Loucy (cell line): ENCODE data around the gene CDK5R2.
"Not testable (repeated sequence)": the region's sequence is repeated elsewhere in the genome, so short reads cannot be mapped to it uniquely, and the experiment has no call there.

Source experiments
- H2AFZ ChIP-seq: fragments of 200-600 bp; sonication (generic); 2 replicates; pipeline ENCODE4 v1.6.0; 2016; ENCODE audit warnings: antibody characterized with exemption, mild to moderate bottlenecking, low read length, moderate library complexity
- H3F3A ChIP-seq: fragments of 200-600 bp; 2 replicates; pipeline ENCODE4 v1.6.0; 2016; ENCODE audit warnings: antibody characterized with exemption, low read depth, mild to moderate bottlenecking
- H3K27me3 ChIP-seq: fragments of 200-600 bp; sonication (generic); 2 replicates; pipeline ENCODE4 v1.6.1; 2014; ENCODE audit warnings: low read length, mild to moderate bottlenecking; ENCODE audit not compliant: insufficient read depth, poor library complexity, severe bottlenecking
- H3K36me3 ChIP-seq: fragments of 200-600 bp; sonication (generic); 2 replicates; pipeline ENCODE4 v1.6.1; 2016; ENCODE audit warnings: low read length; ENCODE audit not compliant: insufficient read depth
- H3K4me1 ChIP-seq: fragments of 200-600 bp; sonication (generic); 2 replicates; pipeline ENCODE4 v1.5.1; 2014; ENCODE audit warnings: low read length, mild to moderate bottlenecking; ENCODE audit not compliant: insufficient read depth, poor library complexity, severe bottlenecking
- H3K4me2 ChIP-seq: fragments of 200-600 bp; sonication (generic); 2 replicates; pipeline ENCODE4 v1.6.0; 2014; ENCODE audit warnings: antibody characterized with exemption, low read length, low read depth, mild to moderate bottlenecking; ENCODE audit not compliant: poor library complexity, severe bottlenecking
- H3K4me3 ChIP-seq: fragments of 200-600 bp; sonication (generic); 2 replicates; pipeline ENCODE4 v1.5.1; 2014; ENCODE audit warnings: low read length, mild to moderate bottlenecking, mixed read lengths; ENCODE audit not compliant: poor library complexity, severe bottlenecking
- H3K79me2 ChIP-seq: fragments of 200-600 bp; sonication (generic); 2 replicates; pipeline ENCODE4 v1.6.1; 2014; ENCODE audit warnings: low read length; ENCODE audit not compliant: insufficient read depth
- H3K9ac ChIP-seq: fragments of 200-600 bp; sonication (generic); 2 replicates; pipeline ENCODE4 v1.6.0; 2014; ENCODE audit warnings: mild to moderate bottlenecking, low read depth, low read length, moderate library complexity; ENCODE audit not compliant: poor library complexity, severe bottlenecking
- H3K9me2 ChIP-seq: fragments of 200-600 bp; sonication (generic); replicated peaks from 2 replicates; pipeline ENCODE4 v1.6.1; 2016; ENCODE audit warnings: low read depth, low read length, mixed read lengths
- H3K9me3 ChIP-seq: fragments of 200-600 bp; sonication (generic); 2 replicates; pipeline ENCODE4 v1.6.1; 2014; ENCODE audit warnings: mild to moderate bottlenecking, antibody characterized with exemption, low read length, low read depth; ENCODE audit not compliant: insufficient read depth
- H4K20me1 ChIP-seq: fragments of 200-600 bp; sonication (generic); 2 replicates; pipeline ENCODE4 v1.6.0; 2014; ENCODE audit warnings: antibody characterized with exemption, low read length, mild to moderate bottlenecking; ENCODE audit not compliant: insufficient read depth, poor library complexity, severe bottlenecking
- CTCF ChIP-seq: fragments of 200-600 bp; sonication (generic); conservative IDR thresholded peaks from 2 replicates; pipeline ENCODE4 v1.5.1; 2014; ENCODE audit warnings: mild to moderate bottlenecking, antibody characterized with exemption, low read length
- EZH2phosphoT487 ChIP-seq: fragments of 200-600 bp; IDR thresholded peaks from 2 replicates; pipeline ENCODE4 v1.6.1; 2018; ENCODE audit warnings: antibody characterized with exemption, mild to moderate bottlenecking, moderate library complexity, borderline replicate concordance

Gene CDK5R2

GRCh38 chr2:218927876-218928275 is 31.6 kb upstream of the CDK5R2 start:
- H3K9me2 ChIP-seq: no peaks in the 10 kb centered on the region
- no peaks in the 10 kb centered on the region for H3K36me3 ChIP-seq
- no peaks in the 10 kb centered on the region for H3F3A ChIP-seq
- TF ChIP-seq CTCF (no peak), EZH2phosphoT487 (no peak)
- no peak overlapping the region for H3K4me3 ChIP-seq
- H3K9ac ChIP-seq: no peak overlapping the region
- no peaks in the 10 kb centered on the region for H4K20me1 ChIP-seq
- no peaks in the 10 kb centered on the region for H3K4me1 ChIP-seq
- H2AFZ ChIP-seq: no peak overlapping the region
- no peaks in the 10 kb centered on the region for H3K79me2 ChIP-seq
- no peak overlapping the region for H3K4me2 ChIP-seq
- H3K27me3 ChIP-seq: no peaks in the 10 kb centered on the region
- H3K9me3 ChIP-seq: no peaks in the 10 kb centered on the region

- not testable (repeated sequence) for H2AFZ ChIP-seq, H3F3A ChIP-seq, H3K9me2 ChIP-seq, H3K9me3 ChIP-seq, H3K4me3 ChIP-seq, H3K4me2 ChIP-seq, H3K27me3 ChIP-seq, H3K79me2 ChIP-seq, H3K4me1 ChIP-seq, H3K9ac ChIP-seq, H3K36me3 ChIP-seq, H4K20me1 ChIP-seq
Observed at GRCh38 chr2:218930488-218930887, 29.0 kb upstream of the CDK5R2 start.

- H3K4me3 ChIP-seq, H3K9ac ChIP-seq, H3K9me2 ChIP-seq, H3K27me3 ChIP-seq, H4K20me1 ChIP-seq, H3F3A ChIP-seq, H3K9me3 ChIP-seq, H2AFZ ChIP-seq, H3K79me2 ChIP-seq, H3K36me3 ChIP-seq, H3K4me2 ChIP-seq, H3K4me1 ChIP-seq: not testable (repeated sequence)
Observed at GRCh38 chr2:218931751-218932150, 27.7 kb upstream of the CDK5R2 start.

GRCh38 chr2:218944759-218945404 is 14.6 kb upstream of the CDK5R2 start:
- Histone ChIP-seq H4K20me1 (no peaks in the 10 kb centered on the region), H3K9me2 (no peaks in the 10 kb centered on the region), H3K27me3 (peaks cover 4% of the 10 kb centered on the region), H3K36me3 (no peaks in the 10 kb centered on the region), H3K79me2 (no peaks in the 10 kb centered on the region), H3K4me1 (no peaks in the 10 kb centered on the region), H3K9ac (no peak overlapping the region), H3K4me3 (no peak overlapping the region), H3F3A (no peaks in the 10 kb centered on the region), H2AFZ (no peak overlapping the region), H3K4me2 (no peak overlapping the region), H3K9me3 (no peaks in the 10 kb centered on the region)
- TF ChIP-seq EZH2phosphoT487: no peak
- no peak for TF ChIP-seq CTCF
